ENCODE measurements around the gene FAM184B.
"Not testable (repeated sequence)": the region's sequence is repeated elsewhere in the genome, so short reads cannot be mapped to it uniquely, and the experiment has no call there.

Gene FAM184B

GRCh38 chr4:17687237-17687857 is 94.1 kb downstream of the FAM184B start:
- no peak overlapping the region for H3K4me3 ChIP-seq (ENCODE audit: low read depth, low read length)
- in situ Hi-C loops (cut with HindIII; ENCODE audit: low sequenced_read_pairs): no loop called here
- no peak for TF ChIP-seq CTCF (IDR thresholded peaks at IDR 0.05; ENCODE audit: low read depth, low read length)
- peak; percentile 21 for DNase-seq (ENCODE audit: low read depth, low spot score)

- H3K4me3 ChIP-seq (ENCODE audit: low read depth, low read length); DNase-seq (ENCODE audit: low read depth, low spot score); in situ Hi-C loops (cut with HindIII; ENCODE audit: low sequenced_read_pairs): not testable (repeated sequence)
Measured at GRCh38 chr4:17684648-17685047, 96.8 kb downstream of the FAM184B start.

GRCh38 chr4:17682222-17682566 is 99.2 kb downstream of the FAM184B start:
- TF ChIP-seq CTCF (IDR thresholded peaks at IDR 0.05; ENCODE audit: low read depth, low read length): no peak
- H3K4me3 ChIP-seq (ENCODE audit: low read depth, low read length): no peak overlapping the region
- in situ Hi-C loops (cut with HindIII; ENCODE audit: low sequenced_read_pairs): no loop called here
- no peak for DNase-seq (ENCODE audit: low read depth, low spot score)

- in situ Hi-C loops (cut with HindIII; ENCODE audit: low sequenced_read_pairs): no loop called here
- no peak overlapping the region for H3K4me3 ChIP-seq (ENCODE audit: low read depth, low read length)
- no peak for TF ChIP-seq CTCF (IDR thresholded peaks at IDR 0.05; ENCODE audit: low read depth, low read length)
- no peak for DNase-seq (ENCODE audit: low read depth, low spot score)
Measured at GRCh38 chr4:17681281-17682221, 99.9 kb downstream of the FAM184B start.

- no peak for DNase-seq (ENCODE audit: low read depth, low spot score)
- TF ChIP-seq CTCF (IDR thresholded peaks at IDR 0.05; ENCODE audit: low read depth, low read length): no peak
- H3K4me3 ChIP-seq (ENCODE audit: low read depth, low read length): no peak overlapping the region
- in situ Hi-C loops (cut with HindIII; ENCODE audit: low sequenced_read_pairs): no loop called here
Measured at GRCh38 chr4:17680559-17681280, 100.7 kb downstream of the FAM184B start.

- TF ChIP-seq CTCF (IDR thresholded peaks at IDR 0.05; ENCODE audit: low read depth, low read length): no peak
- H3K4me3 ChIP-seq (ENCODE audit: low read depth, low read length): no peak overlapping the region
- no peak for DNase-seq (ENCODE audit: low read depth, low spot score)
- in situ Hi-C loops (cut with HindIII; ENCODE audit: low sequenced_read_pairs): no loop called here
Measured at GRCh38 chr4:17670423-17670822, 111.0 kb downstream of the FAM184B start.
